Mononuclear cell (primary cell): Measurements from ENCODE around the gene MTMR10. TPM values are rescaled to one million over a fixed set of nuclear protein-coding genes. Genes with fewer than 3 reads are reported as not detected.

Experiments
- H3K27me3 ChIP-seq: 2 replicates; pipeline ENCODE4 v1.6.0; 2011; ENCODE audit warnings: low read length, control low read depth; ENCODE audit not compliant: insufficient read depth
- H3K4me1 ChIP-seq: 2 replicates; pipeline ENCODE4 v1.5.1; 2011; ENCODE audit warnings: mild to moderate bottlenecking, low read length, control low read depth; ENCODE audit not compliant: insufficient read depth
- H3K4me3 ChIP-seq: 2 replicates; pipeline ENCODE4 v1.5.1; 2011; ENCODE audit warnings: mild to moderate bottlenecking, low read length, moderate library complexity
- H3K9me3 ChIP-seq: 2 replicates; pipeline ENCODE4 v1.5.1; 2011; ENCODE audit warnings: low read depth, mild to moderate bottlenecking, control low read depth, low read length
- total RNA-seq: library from RNA; depleted of rRNA; stranded (reverse); fragments of >200 nt; gene quantifications from one replicate; pipeline ENCODE4 v1.2.3, GENCODE V29; 2012

Gene MTMR10
- total RNA-seq, 1 donor: 79.0 TPM

- no peaks in the 10 kb centered on the region for H3K9me3 ChIP-seq
- H3K27me3 ChIP-seq: no peaks in the 10 kb centered on the region
- no peaks in the 10 kb centered on the region for H3K4me1 ChIP-seq
- no peak overlapping the region for H3K4me3 ChIP-seq
Observed at GRCh38 chr15:30896211-30896606, 95.2 kb downstream of the MTMR10 start.

- no peaks in the 10 kb centered on the region for H3K9me3 ChIP-seq
- H3K27me3 ChIP-seq: no peaks in the 10 kb centered on the region
- H3K4me3 ChIP-seq: no peak overlapping the region
- no peaks in the 10 kb centered on the region for H3K4me1 ChIP-seq
Observed at GRCh38 chr15:30895461-30896210, 95.8 kb downstream of the MTMR10 start.

GRCh38 chr15:30889196-30889595, 102.2 kb downstream of the MTMR10 start:
- Histone ChIP-seq H3K9me3 (no peaks in the 10 kb centered on the region), H3K27me3 (no peaks in the 10 kb centered on the region), H3K4me3 (no peak overlapping the region)

More at GRCh38 chr15:30889196-30889595, 102.2 kb downstream of the MTMR10 start:
- H3K4me1 ChIP-seq: no peaks in the 10 kb centered on the region

Other genes starting within 250 kb of the MTMR10 start
- 8.7 TPM for gene FAN1, start 87.7 kb downstream of the MTMR10 start, total RNA-seq
- gene TRPM1, start 110.1 kb upstream of the MTMR10 start, total RNA-seq: not detected